ENCODE data around the gene ADAMTS7. TPM values are rescaled to one million over a fixed set of nuclear protein-coding genes. Genes with fewer than 3 reads are reported as not detected.
"Not testable (repeated sequence)": the region's sequence is repeated elsewhere in the genome, so short reads cannot be mapped to it uniquely, and the experiment has no call there.

Gene ADAMTS7
- total and polyA plus RNA-seq, 10 donors: 0.47 to 15.0 (median 8.2) TPM

- H3K27me3 ChIP-seq (replicated peaks in 1 of 7): no peaks in the 10 kb centered on the region
- DNase-seq: peak; percentile 73
- H3K4me3 ChIP-seq: no peak overlapping the region
- intact Hi-C loops (cut with DNase I; ENCODE audit: low total_unique reads): no loop called here
- H3K9me3 ChIP-seq: no peaks in the 10 kb centered on the region
- H3K36me3 ChIP-seq: no peaks in the 10 kb centered on the region
- 89 to 96% (median 92%) methylated on average over 13 to 17 of the region's 17 CpGs for whole genome bisulfite sequencing, 5 donors
- H3K27ac ChIP-seq: no peak overlapping the region
- TF ChIP-seq POLR2A (IDR thresholded peaks at IDR 0.05) (no peak), POLR2AphosphoS5 (IDR thresholded peaks at IDR 0.05) (no peak)
- TF ChIP-seq, protein P1, sequence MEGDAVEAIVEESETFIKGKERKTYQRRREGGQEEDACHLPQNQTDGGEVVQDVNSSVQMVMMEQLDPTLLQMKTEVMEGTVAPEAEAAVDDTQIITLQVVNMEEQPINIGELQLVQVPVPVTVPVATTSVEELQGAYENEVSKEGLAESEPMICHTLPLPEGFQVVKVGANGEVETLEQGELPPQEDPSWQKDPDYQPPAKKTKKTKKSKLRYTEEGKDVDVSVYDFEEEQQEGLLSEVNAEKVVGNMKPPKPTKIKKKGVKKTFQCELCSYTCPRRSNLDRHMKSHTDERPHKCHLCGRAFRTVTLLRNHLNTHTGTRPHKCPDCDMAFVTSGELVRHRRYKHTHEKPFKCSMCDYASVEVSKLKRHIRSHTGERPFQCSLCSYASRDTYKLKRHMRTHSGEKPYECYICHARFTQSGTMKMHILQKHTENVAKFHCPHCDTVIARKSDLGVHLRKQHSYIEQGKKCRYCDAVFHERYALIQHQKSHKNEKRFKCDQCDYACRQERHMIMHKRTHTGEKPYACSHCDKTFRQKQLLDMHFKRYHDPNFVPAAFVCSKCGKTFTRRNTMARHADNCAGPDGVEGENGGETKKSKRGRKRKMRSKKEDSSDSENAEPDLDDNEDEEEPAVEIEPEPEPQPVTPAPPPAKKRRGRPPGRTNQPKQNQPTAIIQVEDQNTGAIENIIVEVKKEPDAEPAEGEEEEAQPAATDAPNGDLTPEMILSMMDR (IDR thresholded peaks at IDR 0.05 in 8 of 11, conservative IDR thresholded peaks at IDR 0.05 in 3 of 11): no peak
- H3K4me1 ChIP-seq: peaks cover 0 to 17% (median 6%) of the 10 kb centered on the region in 6 donors
Measured at GRCh38 chr15:78749831-78750230, 61.4 kb downstream of the ADAMTS7 start.

DNA sequence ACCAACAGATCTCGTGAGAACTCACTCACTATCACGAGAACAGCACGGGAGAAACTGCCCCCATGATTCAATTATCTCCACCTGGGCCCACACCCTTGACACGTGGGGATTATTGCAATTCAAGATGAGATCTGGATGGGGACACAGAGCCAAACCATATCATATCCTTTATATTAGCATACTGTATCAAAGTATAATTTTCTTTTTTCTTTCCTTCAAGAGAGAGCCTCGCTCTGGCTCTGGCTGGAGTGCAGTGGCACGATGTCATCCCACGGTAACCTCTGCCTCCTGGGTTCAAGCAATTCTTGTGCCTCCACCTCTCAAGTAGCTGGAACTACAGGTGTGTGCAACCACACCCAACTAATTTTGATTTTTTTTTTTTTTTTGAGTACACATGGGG is 63.4 kb downstream of the ADAMTS7 start:
- H3K36me3 ChIP-seq; H3K27ac ChIP-seq; H3K4me3 ChIP-seq; H3K27me3 ChIP-seq (replicated peaks in 1 of 7); intact Hi-C loops (cut with DNase I; ENCODE audit: low total_unique reads); H3K9me3 ChIP-seq; DNase-seq: not testable (repeated sequence)
- H3K4me1 ChIP-seq: peaks cover 0 to 17% (median 6%) of the 10 kb centered on the region in 6 donors
- WGBS, 5 donors: 81 to 89% (median 87%) methylated on average over 7 of the region's 7 CpGs

- H3K4me1 ChIP-seq; H3K27me3 ChIP-seq (replicated peaks in 1 of 7); H3K36me3 ChIP-seq; H3K4me3 ChIP-seq; DNase-seq; intact Hi-C loops (cut with DNase I; ENCODE audit: low total_unique reads); H3K27ac ChIP-seq; H3K9me3 ChIP-seq: not testable (repeated sequence)
- WGBS, 5 donors: 38 to 61% (median 51%) methylated on average over 2 to 4 of the region's 4 CpGs
Measured at GRCh38 chr15:78741674-78742073, 69.6 kb downstream of the ADAMTS7 start.

GRCh38 chr15:78740904-78741274 is 70.4 kb downstream of the ADAMTS7 start:
- intact Hi-C loops (cut with DNase I; ENCODE audit: low total_unique reads): no loop called here
- no peak for DNase-seq
- WGBS, 5 donors: 68 to 91% (median 86%) methylated on average over 7 of the region's 7 CpGs
- Histone ChIP-seq H3K4me1 (peaks cover 0 to 6% (median 0%) of the 10 kb centered on the region in 6 donors), H3K9me3 (no peaks in the 10 kb centered on the region), H3K36me3 (no peaks in the 10 kb centered on the region), H3K27ac (no peak overlapping the region), H3K4me3 (no peak overlapping the region), H3K27me3 (replicated peaks in 1 of 7) (peaks cover 0 to 9% (median 0%) of the 10 kb centered on the region in 7 donors)
- TF ChIP-seq, protein P1 (IDR thresholded peaks at IDR 0.05 in 8 of 11, conservative IDR thresholded peaks at IDR 0.05 in 3 of 11): no peak
- TF ChIP-seq POLR2A (IDR thresholded peaks at IDR 0.05) (no peak), POLR2AphosphoS5 (IDR thresholded peaks at IDR 0.05) (no peak)

DNA sequence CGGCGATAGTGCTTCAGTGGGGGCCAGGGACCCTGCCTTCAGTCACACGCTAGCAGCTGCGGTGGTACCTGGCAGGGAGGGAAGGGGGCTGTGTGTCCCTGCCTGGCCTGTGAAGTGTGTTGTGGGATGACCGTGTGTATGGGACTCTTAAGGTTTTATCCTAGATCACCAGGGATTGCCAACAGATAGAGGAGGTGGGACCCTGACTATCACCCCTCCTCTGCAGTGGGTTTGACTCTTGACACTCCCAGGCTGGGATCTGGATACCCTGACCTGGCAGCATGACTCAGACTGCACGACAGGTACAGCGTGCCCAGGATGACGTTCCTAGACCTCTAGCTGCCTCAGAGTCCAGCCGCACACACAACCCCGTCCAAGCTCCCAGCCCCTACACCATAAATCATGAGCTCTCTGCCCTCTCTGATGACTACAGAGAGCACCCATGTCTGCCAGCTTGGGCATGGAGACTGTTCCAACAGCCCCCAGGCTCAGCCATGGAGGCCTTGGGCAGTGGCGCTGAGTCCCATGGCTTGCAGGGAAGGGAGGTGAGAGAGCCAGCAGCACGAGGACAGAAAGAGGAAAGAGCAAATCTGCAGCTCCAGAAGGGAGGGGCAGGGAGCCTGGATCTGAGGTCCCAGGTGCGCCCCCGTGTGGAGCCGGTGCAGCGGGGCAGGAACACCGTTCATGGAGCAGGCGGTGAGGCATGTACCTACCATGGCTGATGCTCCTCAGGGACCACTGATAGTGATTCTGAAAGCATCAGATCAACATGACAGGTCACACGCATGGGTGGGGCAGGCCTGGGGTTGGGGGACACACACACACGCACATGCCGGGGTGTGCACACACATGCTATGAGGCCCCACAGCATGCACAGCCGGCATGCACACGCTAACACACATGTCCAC is 71.0 kb downstream of the ADAMTS7 start:
- Histone ChIP-seq H3K27me3 (replicated peaks in 1 of 7) (peaks cover 0 to 9% (median 0%) of the 10 kb centered on the region in 7 donors), H3K4me1 (peaks cover 0 to 6% (median 0%) of the 10 kb centered on the region in 6 donors), H3K9me3 (no peaks in the 10 kb centered on the region), H3K36me3 (no peaks in the 10 kb centered on the region), H3K27ac (no peak overlapping the region), H3K4me3 (no peak overlapping the region)
- peak; percentile 86 for DNase-seq
- intact Hi-C loops (cut with DNase I; ENCODE audit: low total_unique reads): no loop called here
- TF ChIP-seq, protein P1 (IDR thresholded peaks at IDR 0.05 in 8 of 11, conservative IDR thresholded peaks at IDR 0.05 in 3 of 11): peak in 6 of 11 experiments; percentile 11 to 52 (median 40)
- TF ChIP-seq POLR2A (IDR thresholded peaks at IDR 0.05): no peak
- WGBS, 5 donors: 51 to 61% (median 51%) methylated on average over 20 to 23 of the region's 23 CpGs
